Activated effector memory CD4-positive, alpha-beta T cell treated with Interleukin-2 at 50 U/mL for 16 hours (primary cell): Measurements from ENCODE around the gene CLK1.
"Not testable (repeated sequence)": the region's sequence is repeated elsewhere in the genome, so short reads cannot be mapped to it uniquely, and the experiment has no call there.

Experiments used
- DNase-seq: peaks from one replicate; pipeline ENCODE4 v3.0.0-alpha.2; 2020

The CLK1 gene

DNA sequence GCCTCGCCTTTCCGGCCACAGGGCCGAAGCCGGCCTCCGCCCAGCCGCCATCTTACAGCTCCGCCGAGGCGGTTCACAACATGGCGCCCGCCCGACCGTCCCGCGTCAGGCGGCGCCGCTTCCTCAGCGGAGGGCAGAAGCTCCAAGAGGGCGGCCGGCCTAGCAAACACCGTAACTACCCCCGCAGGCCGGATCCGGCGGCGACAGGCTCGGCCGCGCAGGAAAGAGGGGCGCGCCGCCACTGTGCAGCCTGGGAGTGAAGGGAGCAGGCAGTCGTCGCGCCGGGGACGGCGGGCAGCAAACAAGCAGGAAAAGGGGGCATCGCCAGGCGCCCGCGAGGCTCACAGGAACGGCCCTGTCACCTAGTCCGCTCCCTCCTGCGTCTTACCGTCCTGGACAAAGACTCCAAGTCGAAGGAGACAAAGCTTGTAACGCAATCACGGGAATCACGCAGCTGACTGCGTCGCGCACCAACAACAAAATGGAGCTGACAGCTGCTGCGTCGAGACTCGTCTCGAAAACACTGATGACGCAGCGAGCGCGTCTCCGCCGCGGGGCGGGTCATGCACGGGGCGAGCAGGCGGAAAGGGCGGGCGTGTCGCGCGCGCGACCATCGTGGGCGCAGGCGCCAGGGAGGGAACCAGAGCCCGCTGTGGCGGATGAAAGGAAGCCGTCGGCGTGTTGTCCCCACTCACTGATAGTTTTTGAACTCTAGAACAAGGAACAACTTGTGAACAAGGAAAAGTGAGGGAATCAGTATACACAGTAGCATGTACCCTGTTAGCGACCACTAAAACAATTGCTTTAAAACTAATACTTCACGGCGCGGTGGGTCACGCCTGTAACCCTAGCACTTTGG, at the start of gene CLK1:
Gene CLK1, minus strand, starts transcription at position 483 of the 859 bp plus-strand sequence. CDS start 2,796 bp downstream, outside the sequence.
- DNase-seq: peak; percentile 95

DNA sequence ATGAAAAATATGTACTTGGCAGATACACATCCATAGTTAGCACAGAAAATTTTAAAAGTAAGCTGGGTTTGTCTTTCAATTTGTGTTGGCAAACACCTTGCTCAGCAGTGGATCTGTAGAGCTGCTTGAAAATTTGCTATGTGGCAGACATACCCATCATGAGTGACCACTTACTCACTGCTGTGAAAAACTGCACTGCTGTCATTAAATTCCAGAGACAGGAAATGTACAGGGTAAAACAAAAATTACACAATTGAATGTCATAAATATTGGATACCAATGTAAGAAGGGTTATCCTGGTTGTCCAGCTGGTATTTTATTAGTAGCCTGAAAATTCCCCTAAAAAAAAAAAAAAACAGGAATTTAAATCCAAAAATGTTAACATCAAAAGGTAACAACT, 49.2 kb upstream of the CLK1 start:
- DNase-seq: no peak

DNA sequence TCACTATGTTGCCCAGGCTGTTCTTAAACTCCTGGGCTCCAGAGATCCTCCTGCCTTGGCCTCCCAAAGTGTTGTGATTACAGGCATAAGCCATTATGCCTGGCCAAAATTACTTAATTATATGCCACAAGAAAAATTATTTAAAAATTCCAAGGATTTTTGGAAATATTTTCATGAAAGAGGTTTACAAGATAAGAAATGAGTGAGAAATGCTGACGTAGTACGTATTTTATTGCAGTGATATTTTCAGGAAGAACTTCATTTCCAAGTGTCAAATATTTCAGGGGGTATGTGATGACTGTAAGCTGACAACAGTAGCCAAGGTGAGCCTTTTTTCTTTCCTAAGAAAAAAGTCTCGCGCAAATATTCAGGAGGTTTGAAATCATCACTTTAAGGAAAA, 45.5 kb upstream of the CLK1 start:
- DNase-seq: no peak

DNA sequence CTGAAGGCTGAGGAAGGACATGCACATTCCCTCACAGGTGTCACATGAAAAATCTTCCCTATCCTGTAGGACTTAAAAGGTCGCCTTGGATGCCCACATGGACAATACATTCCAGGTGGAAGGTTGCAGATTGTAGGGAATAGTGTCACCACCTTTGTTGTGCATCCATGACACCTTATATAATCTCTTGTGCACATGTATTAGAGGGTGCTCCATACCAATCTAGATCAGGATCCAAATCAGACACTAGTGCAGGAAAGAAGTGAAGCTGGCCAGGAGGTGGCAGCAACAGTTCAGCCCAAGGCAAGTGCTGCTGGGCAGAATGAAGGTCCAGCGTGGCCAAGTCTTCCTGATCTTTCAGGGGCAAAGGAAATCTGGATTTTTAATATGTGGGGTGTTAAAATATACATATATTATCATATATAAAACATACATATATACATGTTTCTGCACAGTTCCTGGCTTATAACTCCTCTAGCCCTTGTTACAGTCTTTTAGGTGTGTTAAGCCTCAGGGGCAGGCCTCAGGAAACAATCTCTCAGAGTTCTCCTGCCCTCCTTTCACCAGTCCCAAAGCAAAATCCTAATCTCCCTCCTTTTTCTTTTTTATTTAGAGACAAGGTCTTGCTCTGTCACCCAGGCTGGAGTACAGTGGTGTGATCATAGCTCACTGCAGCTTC, 41.3 kb upstream of the CLK1 start:
- DNase-seq: peak; percentile 18

DNA sequence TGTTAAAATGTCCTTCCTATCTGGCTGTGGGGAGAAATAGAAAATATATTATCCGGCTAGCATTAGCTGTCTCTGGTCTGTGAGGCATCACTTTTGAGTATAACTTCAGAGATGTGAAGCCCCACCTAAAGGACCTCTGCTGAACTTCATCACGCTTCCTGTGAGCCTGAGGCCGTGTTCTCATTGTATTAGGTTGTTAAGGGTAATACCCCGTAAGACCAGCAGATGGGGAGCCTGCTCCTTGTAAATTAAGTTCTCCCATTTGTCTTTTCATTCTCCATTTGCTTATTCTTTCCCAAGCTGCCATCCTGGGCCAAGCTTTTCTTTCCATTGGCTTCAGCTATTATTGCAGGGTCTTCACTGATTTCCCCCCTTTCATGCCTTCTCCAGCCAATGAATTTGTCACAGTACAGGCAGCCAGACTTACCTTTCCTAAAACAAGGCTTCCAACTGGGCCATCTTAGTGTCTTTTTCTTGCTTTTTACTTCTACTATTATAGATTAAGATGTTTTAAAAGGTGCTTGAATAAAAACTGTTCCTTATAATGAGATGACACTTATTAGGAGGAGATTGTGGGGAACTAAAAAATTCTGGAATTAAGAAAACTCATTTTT, 37.1 kb upstream of the CLK1 start:
- peak; percentile 49 for DNase-seq

DNA sequence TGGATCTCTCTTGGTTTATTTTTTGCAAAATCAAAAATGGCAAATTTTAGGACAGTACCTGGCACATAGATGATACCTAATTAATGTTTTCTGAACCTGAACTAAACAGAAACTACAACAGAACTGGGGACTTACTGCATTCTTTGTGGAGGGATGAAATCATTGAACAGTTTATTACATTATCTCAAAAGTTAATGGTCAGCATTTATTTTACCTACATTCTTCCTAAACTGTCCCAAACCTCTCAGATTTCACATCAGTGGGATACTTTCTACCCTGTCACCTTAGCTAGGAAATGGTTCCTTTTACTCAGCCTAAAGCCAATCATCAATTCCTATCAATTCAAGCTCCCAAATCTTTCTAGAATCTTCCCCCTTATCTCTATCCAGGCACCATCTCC, 35.0 kb upstream of the CLK1 start:
- DNase-seq: no peak

DNA sequence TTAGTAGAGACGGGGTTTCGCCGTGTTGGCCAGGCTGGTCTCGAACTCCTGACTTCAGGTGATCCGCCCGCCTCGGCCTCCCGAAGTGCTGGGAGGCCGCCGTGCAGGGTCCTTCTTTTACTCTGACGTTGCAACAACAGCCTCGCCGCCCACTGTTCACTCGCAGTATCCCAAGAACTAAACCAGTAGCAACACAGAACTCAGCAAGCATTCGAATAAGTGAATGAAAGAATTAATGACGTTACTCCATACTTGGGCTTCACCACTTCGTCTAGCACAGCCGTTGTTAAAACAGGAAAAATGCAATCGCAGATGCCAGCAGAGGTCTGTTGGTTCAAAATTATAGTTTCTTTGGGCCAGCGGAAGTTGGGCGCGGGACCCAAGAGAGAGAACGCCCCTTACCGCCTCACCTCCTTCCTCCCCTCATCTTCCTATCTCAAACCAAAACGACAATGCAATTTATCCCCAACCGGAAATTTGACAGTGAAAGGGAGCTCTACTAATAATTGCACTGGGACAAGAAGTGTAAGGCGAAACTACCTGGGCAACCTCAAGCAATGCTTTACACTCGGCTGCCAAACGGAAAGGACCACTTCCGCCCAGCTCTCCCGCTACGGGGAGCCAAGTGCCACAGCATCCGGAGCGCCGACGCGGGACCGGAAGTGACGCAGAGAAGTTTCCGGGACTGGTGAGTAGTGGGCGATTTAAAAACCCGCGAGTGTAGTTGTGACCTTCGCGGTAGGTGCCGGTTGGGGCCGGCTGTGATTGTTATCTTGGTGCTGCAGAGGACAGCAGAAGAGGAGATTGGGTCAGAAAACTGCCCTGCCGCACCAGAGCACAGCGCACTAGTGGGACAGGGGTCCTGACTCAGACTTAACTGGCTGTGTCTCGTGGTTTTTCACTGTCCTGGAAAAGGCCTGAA, 24.5 kb upstream of the CLK1 start, which contains the start of the genes NIF3L1 and PPIL3:
Gene NIF3L1, plus strand, starts transcription at position 668 of the 922 bp plus-strand sequence. CDS start 2,573 bp downstream, outside the sequence.
Gene PPIL3, minus strand, starts transcription at position 374 of the 922 bp plus-strand sequence. CDS start 1,462 bp downstream, outside the sequence.
- DNase-seq: peak; percentile 92

DNA sequence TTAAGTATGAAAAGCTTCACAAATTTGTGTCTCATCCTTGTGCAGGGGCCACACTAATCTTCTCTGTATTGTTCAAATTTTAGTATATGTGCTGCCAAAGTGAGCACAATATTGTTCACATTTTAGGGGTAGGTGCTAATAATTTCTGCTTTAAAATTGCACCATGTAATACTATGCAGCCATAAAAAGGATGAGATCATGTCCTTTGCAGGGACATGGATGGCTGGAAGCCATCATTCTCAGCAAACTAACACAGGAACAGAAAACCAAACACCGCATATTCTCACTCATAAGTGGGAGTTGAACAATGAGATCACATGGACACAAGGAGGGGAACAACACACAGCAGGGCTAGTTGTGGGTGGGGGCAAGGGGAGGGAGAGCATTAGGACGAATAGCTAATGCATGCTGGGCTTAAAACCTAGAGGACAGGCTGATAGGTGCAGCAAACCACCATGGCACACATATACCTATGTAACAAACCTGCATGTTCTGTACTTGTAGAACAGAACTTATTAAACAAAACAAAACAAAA, 17.3 kb upstream of the CLK1 start:
- DNase-seq: not testable (repeated sequence)

DNA sequence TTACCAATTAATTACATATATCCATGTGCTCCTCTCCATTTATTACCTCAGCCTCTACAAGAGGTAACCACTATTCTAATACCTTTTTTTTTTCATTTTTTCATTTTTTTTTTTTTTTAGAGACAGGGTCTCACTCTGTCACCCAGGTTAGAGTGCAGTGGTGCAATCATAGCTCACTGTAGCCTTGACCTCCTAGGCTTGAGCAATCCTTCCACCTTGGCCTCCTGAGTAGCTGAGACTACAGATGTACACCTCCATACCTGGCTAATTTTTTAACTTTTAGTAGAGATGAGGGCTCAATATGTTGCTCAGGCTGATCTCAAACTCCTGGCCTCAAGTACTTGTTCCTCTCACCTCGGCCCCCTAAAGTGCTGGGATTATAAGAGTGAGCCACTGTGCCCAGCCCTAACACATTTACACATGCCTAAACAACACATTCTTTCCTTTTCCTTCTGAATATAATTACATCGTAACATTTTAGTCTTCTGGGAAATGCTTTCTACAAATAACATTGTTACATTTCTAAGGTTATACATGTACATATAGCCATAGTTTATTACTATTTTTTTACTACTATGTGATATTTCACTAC, 13.9 kb upstream of the CLK1 start:
- DNase-seq: no peak

DNA sequence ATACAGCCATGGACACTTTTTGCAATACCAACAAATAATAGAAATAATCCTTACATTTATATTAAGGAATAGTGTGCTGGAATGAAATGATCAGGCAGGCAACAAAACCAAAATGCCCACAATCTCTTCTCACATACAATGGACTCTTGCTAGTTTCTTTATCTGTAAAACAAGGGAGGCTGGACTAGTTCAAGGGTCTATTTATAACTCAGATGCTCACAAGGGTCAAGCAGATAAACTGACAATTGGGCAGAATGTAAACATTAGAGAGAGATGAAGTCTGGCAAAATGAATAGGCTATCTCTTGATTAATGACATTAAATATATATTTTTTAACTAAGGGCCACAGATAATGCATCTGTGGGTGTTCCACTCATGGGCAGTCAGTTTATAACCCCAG, 13.0 kb upstream of the CLK1 start:
- DNase-seq: no peak

DNA sequence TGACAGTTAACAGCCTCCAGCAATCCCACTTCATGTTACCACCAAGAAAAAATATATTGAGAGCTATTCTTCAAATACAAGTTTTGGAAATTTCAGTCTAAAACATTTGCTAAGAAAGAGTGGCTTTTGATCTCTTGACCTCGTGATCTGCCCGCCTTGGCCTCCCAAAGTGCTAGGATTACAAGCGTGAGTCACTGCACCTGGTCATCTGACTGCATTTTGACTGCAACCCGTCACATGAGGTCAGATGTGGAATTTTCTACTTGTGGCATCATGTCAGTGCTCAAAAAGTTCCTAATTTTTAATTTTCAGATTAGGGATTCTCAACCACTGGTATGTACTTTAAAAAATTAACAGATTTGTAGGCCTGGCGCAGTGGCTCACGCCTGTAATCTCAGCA, 9.1 kb upstream of the CLK1 start:
- DNase-seq: no peak

DNA sequence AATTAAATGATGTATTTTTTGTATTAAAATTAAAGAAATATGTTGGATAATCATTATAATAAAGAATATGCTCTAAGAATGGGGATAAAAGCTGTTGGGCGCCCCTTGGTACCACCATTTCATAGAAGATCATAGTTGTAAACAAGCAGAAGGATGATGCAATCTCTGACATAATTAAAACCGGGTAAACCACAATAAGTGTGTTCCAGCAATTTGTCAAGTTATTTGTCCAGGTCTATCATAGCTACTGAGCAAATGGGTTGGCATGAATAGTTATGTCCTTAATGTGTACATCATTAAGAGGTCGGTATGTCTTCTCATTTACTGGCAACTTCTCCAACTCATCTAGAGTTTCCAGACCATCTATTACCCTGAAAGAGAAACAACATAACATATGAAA, 6.7 kb upstream of the CLK1 start:
- DNase-seq: no peak

DNA sequence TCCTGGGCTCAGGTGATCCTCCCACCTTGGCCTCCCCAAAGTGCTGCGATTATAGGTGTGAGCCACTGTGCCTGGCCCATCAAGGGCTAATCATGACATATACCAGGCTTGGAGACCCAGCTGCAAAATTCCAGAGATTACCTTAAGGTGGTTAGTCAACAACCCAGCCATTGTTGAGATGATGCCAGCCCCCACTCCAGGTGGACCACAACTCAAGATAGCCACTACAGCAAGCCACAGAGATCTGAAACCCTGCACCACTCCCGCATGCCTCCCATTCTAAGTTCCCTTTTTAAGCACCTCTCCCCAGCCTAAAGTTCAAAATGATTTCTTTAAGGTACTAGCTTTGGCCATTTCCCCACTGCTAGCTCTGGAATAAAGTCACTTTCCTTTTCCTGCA, 4.6 kb upstream of the CLK1 start:
- DNase-seq: no peak

DNA sequence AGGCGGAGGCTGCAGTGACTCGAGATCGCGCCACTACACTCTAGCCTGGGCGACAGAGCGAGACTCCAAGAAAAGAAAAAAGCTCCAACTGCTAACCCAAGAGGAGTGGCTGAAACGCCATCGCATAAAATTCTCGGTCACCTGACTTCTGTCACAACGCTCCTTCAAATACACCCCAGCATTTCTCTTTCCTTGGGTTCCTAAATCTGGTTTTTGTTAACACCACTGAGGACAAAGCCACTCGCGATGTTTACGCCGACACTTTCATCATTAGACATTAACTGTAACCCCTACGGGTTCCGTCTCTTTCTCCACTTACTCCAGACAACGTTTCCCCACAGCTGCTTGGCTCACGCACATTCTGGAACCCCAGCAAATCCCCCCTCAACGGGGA, 679 bp downstream of the CLK1 start:
- no peak for DNase-seq

DNA sequence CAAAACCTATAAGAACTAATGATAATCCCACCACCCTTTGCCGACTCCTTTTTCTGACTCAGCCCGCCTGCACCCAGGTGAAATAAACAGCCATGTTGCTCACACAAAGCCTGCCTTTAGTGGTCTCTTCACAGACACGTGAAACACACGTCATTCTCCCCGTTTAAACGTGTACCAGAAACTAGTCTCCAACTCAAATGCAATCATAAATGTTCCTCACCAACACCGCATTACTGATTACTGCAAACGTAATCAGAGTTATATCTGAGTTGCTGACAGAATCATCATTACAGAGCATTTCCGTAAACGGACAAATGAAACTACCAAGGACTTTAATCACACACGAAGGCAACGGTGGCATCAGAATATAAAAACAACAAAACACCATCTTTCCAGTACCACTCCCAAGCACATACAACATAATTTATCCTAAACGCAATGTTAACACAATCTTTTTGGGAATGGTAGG, 1.9 kb downstream of the CLK1 start:
- DNase-seq: peak; percentile 18

DNA sequence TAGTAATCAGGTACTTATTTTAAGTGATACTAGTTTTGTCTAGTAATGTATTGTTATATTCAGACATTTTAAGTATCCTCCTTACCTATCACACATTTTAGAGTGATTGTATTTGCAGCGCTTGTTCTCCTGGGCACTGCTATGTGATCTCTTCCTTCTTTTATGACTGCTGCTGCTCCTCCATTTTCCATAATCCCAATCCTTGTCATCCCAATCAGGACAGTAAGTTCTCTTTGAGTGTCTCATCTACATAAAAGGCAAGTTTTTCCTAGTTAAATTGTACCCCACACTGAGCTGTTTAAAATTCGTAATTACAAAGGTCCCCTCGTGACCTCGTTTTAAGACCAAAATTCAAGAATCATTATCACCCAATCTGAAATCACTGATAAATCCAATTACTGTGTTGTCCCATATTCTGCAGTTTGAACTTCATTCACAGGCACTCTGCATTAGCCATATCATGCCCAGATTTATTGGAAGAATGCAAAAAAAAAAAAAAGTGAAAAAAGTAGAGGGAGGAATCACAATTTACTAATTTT, 2.8 kb downstream of the CLK1 start:
- no peak for DNase-seq

DNA sequence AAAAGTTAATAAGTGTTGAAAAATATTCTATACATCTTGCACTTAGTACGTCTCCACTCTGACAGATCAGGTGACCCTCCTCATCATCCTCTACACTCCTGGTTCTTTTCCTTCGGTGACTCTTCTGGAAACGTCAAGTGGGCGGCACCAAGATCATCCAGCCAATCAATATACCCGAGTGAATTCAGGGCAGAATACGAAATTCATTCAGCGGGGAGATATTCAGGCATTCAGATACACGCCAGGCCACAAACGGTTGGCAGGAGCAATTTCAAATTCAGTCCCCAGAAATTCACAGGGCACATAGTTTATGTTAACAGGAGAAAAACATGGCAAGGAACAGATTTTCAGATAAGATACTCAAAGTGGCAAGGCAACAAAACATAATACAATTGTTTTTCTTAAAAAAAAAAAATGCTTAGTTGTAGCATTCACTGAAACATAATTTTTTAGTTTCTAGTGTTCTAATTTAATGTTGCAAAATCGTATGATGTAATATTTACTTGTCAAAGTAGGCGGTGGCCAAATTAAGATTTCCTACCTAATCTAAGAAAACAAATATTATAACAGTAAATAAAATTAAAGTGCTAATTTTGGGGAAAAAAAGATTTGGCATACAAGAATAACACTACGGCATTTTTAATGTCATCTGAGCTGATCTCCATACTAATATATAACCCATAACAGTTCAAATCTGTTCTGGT, 4.2 kb downstream of the CLK1 start:
- DNase-seq: no peak

DNA sequence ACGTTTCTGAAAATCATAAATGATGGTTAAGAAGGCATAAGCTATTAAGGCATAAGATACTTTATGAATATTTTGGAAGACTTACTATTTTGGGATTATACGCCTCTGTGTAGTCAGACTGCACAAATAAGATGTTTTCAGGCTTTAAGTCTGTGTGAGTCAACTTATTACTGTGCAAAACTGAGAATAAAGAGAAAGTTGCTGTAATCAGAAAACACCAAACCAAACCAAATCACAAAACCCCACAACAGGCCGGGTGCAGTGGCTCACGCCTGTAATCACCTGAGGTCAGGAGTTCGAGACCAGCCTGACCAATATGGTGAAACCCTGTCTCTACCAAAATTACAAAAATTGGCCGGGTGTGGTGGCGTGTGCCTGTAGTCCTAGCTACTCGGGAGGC, 7.7 kb downstream of the CLK1 start:
- DNase-seq: no peak

DNA sequence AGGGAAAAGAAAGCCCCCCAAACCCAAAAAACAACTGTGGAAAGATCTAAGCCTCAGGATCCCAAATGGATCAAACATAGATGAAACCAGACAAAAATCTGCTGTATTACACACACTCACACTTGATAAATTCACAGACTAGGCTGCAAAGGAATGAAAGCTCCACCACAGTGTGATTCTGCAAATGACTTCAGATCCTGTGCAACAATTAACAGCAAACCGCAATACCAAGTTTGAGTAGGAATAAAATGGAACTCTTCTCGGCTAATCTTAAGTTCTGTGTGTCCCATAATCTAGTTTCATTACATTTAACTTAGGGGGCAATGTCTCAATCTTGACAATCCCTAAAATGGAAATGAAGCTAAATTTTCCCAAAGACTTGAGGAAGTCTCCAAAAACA, 11.9 kb downstream of the CLK1 start:
- no peak for DNase-seq

DNA sequence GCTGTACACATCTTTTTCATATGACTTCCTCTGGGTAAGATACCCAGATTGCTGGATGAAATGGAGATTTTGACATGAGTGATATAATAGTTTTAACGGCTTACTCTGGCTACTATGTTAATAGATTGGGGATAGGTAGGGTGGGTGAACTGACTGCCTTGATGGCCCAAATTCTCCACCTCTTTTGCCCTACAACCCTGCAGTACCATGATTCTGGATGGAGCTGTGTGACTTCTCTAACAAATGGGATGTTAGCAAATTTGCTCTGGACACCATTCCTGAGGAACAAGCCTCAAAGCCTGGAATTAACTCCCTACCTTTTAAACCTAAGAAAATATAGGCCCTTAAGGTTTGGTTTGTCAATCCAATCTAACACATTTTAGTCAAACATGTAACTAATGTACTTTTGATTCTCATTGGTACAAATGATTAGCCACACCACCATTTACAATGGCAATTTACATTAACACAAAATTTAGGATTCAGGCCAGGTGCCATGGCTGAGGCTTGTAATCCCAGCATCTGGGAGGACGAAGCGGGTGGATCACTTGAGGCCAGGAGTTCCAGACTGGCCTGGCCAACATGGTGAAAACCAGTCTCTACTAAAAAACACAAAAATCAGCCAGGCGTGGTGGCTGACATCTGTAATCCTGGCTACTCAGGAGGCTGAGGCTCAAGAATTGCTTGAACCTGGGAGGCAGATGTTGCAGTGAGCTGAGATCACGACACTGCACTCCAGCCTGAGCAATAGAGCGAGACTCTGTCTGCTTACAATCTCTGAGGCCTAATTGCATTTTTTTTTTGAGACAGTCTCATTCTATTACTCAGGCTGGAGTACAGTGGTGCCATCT, 12.8 kb downstream of the CLK1 start:
- no peak for DNase-seq
